ENCODE measurements around the gene GPR3.

- TF ChIP-seq CREB1 (IDR thresholded peaks at IDR 0.05; ENCODE audit: low read depth) (no peak), EP300 (IDR thresholded peaks at IDR 0.05; ENCODE audit: borderline replicate concordance) (no peak), NFIC (IDR thresholded peaks at IDR 0.05) (no peak), MAX (IDR thresholded peaks at IDR 0.05) (no peak), RAD21 (IDR thresholded peaks at IDR 0.05; ENCODE audit: low read depth) (no peak), CEBPB (IDR thresholded peaks at IDR 0.05) (no peak), TAF1 (IDR thresholded peaks at IDR 0.05; ENCODE audit: low read depth) (no peak), REST (IDR thresholded peaks at IDR 0.05; ENCODE audit: low read depth) (no peak), USF1 (IDR thresholded peaks at IDR 0.05) (no peak), YY1 (IDR thresholded peaks at IDR 0.05; ENCODE audit: low read depth) (no peak)
These were observed 46.1 kb upstream of the GPR3 start for GRCh38 chr1:27346357-27346756.

Measured in Ishikawa (cell line).